KMS-11 (cell line): ENCODE measurements around the gene CDK14.
A peak's percentile ranks its signal among the peaks of the same experiment; 100 is the strongest.

Experiments used
- H2AFZ ChIP-seq: fragments of 200-600 bp; sonication (generic); 2 replicates; pipeline ENCODE4 v1.6.1; 2016; ENCODE audit warnings: antibody characterized with exemption, mixed run types, low read depth
- H3K27ac ChIP-seq: fragments of 200-600 bp; sonication (generic); 2 replicates; pipeline ENCODE4 v1.6.1; 2016; ENCODE audit warnings: mild to moderate bottlenecking, mixed run types
- H3K27me3 ChIP-seq: fragments of 200-600 bp; sonication (generic); 2 replicates; pipeline ENCODE4 v1.6.1; 2017; ENCODE audit warnings: mild to moderate bottlenecking, low read depth, mixed run types, moderate library complexity; ENCODE audit not compliant: insufficient read depth
- H3K36me3 ChIP-seq: fragments of 200-600 bp; sonication (generic); 2 replicates; pipeline ENCODE4 v1.6.1; 2017; ENCODE audit warnings: mild to moderate bottlenecking, mixed run types; ENCODE audit not compliant: insufficient read depth
- H3K4me1 ChIP-seq: fragments of 200-600 bp; sonication (generic); 2 replicates; pipeline ENCODE4 v1.6.1; 2016; ENCODE audit warnings: mild to moderate bottlenecking, low read depth, mixed run types; ENCODE audit not compliant: poor library complexity, severe bottlenecking
- H3K4me2 ChIP-seq: fragments of 200-600 bp; sonication (generic); 2 replicates; pipeline ENCODE4 v1.7.0; 2016; ENCODE audit warnings: mild to moderate bottlenecking, mixed run types
- H3K4me3 ChIP-seq: fragments of 200-600 bp; sonication (generic); IDR thresholded peaks from 2 replicates; pipeline ENCODE4 v1.6.1; 2017; ENCODE audit warnings: low read depth, low read length, mixed read lengths; ENCODE audit not compliant: insufficient read depth
- H3K79me2 ChIP-seq: fragments of 200-600 bp; sonication (generic); 2 replicates; pipeline ENCODE4 v1.6.1; 2016; ENCODE audit warnings: low read depth, mixed run types; ENCODE audit not compliant: insufficient read depth
- H3K9ac ChIP-seq: fragments of 200-600 bp; sonication (generic); 2 replicates; pipeline ENCODE4 v1.6.1; 2016; ENCODE audit warnings: mild to moderate bottlenecking, mixed run types
- H4K20me1 ChIP-seq: fragments of 200-600 bp; sonication (generic); 2 replicates; pipeline ENCODE4 v1.6.1; 2016; ENCODE audit warnings: mild to moderate bottlenecking, mixed run types; ENCODE audit not compliant: insufficient read depth
- CTCF ChIP-seq: fragments of 200-600 bp; sonication (generic); conservative IDR thresholded peaks from 2 replicates; pipeline ENCODE4 v1.6.1; 2017; ENCODE audit warnings: low read depth, mild to moderate bottlenecking, antibody characterized with exemption, low read length, moderate library complexity, mixed read lengths

CDK14 gene

GRCh38 chr7:90595801-90596670 is at the start of gene CDK14:
CDK14 (plus strand) TSS chr7:90596321; CDS start chr7:90596628, 307 bp downstream.
- peak within 1 kb of the TSS; percentile 71 for H3K4me2 ChIP-seq
- H3K79me2 ChIP-seq = no peaks in the 10 kb centered on the region; the same call in 1 of the 2 replicates
- H3K27me3 ChIP-seq = no peaks in the 10 kb centered on the region
- H3K4me1 ChIP-seq = peaks cover 14% of the 10 kb centered on the region
- H3K4me3 ChIP-seq = no peak within 1 kb of the TSS
- H4K20me1 ChIP-seq = no peaks in the 10 kb centered on the region
- H3K9ac ChIP-seq = peak within 1 kb of the TSS; percentile 63; the same call in 1 of the 2 replicates
- 0 out of 2 replicates have a peak, but pooled peaks have one; percentile 36 for TF ChIP-seq CTCF
- no peaks in the 10 kb centered on the region for H3K36me3 ChIP-seq
- H2AFZ ChIP-seq = peak within 1 kb of the TSS; percentile 98
- no peak within 1 kb of the TSS for H3K27ac ChIP-seq

- H3K9ac ChIP-seq = no peak overlapping the region
- H2AFZ ChIP-seq = no peak overlapping the region
- no peaks in the 10 kb centered on the region for H3K27me3 ChIP-seq
- H3K4me3 ChIP-seq = no peak overlapping the region
- no peaks in the 10 kb centered on the region for H3K79me2 ChIP-seq
- no peaks in the 10 kb centered on the region for H3K4me1 ChIP-seq
- no peaks in the 10 kb centered on the region for H4K20me1 ChIP-seq
- H3K27ac ChIP-seq = no peak overlapping the region
- H3K4me2 ChIP-seq = no peak overlapping the region
- H3K36me3 ChIP-seq = no peaks in the 10 kb centered on the region
- TF ChIP-seq CTCF = no peak
These were observed 45.1 kb upstream of the CDK14 start for GRCh38 chr7:90551036-90551435.

GRCh38 chr7:90552521-90552920 is 43.6 kb upstream of the CDK14 start:
- H3K27me3 ChIP-seq = no peaks in the 10 kb centered on the region
- no peak overlapping the region for H3K4me2 ChIP-seq
- peak; percentile 23; the same call in 1 of the 2 replicates for TF ChIP-seq CTCF
- H3K4me3 ChIP-seq = no peak overlapping the region
- H2AFZ ChIP-seq = no peak overlapping the region
- H3K36me3 ChIP-seq = no peaks in the 10 kb centered on the region
- H4K20me1 ChIP-seq = no peaks in the 10 kb centered on the region
- H3K9ac ChIP-seq = no peak overlapping the region
- no peaks in the 10 kb centered on the region for H3K4me1 ChIP-seq
- no peak overlapping the region for H3K27ac ChIP-seq
- H3K79me2 ChIP-seq = no peaks in the 10 kb centered on the region

- Histone ChIP-seq H4K20me1 (no peaks in the 10 kb centered on the region), H3K79me2 (no peaks in the 10 kb centered on the region), H3K27me3 (no peaks in the 10 kb centered on the region), H3K9ac (no peak overlapping the region), H2AFZ (no peak overlapping the region), H3K4me2 (no peak overlapping the region), H3K4me1 (no peaks in the 10 kb centered on the region), H3K4me3 (no peak overlapping the region), H3K27ac (no peak overlapping the region), H3K36me3 (no peaks in the 10 kb centered on the region)
- TF ChIP-seq CTCF = no peak
These were observed 35.4 kb upstream of the CDK14 start for GRCh38 chr7:90560730-90561129.
